ENCODE measurements around the gene WNT3A.

GRCh38 chr1:228076796-228077430, 70.1 kb downstream of the WNT3A start:
- TF ChIP-seq CTCF (IDR thresholded peaks at IDR 0.05) (no peak), POLR2AphosphoS5 (IDR thresholded peaks at IDR 0.05) (no peak), POLR2A (IDR thresholded peaks at IDR 0.05) (no peak), EP300 (IDR thresholded peaks at IDR 0.05) (no peak)

Measured in upper lobe of left lung (tissue), 4 donors.